Endothelial cell (in vitro differentiated cells): Measurements from ENCODE around the gene CACNA2D4. TPM values are rescaled to one million over a fixed set of nuclear protein-coding genes. Genes with fewer than 3 reads are reported as not detected.

Source experiments
- DNase-seq: peaks from one replicate; pipeline ENCODE4 v3.0.0; 2021; ENCODE audit warnings: low spot score
- H3K27ac Mint-ChIP-seq: one replicate; pipeline ENCODE4 v1.8.0; 2021; ENCODE audit warnings: mixed read lengths, inconsistent platforms; ENCODE audit not compliant: unreplicated experiment
- H3K27me3 Mint-ChIP-seq: one replicate; pipeline ENCODE4 v1.8.0; 2021; ENCODE audit warnings: mild to moderate bottlenecking, moderate library complexity, mixed read lengths, inconsistent platforms; ENCODE audit not compliant: unreplicated experiment
- H3K36me3 Mint-ChIP-seq: one replicate; pipeline ENCODE4 v1.8.0; 2021; ENCODE audit warnings: mild to moderate bottlenecking, low read depth, mixed read lengths, inconsistent platforms; ENCODE audit not compliant: unreplicated experiment
- H3K4me1 Mint-ChIP-seq: one replicate; pipeline ENCODE4 v1.8.0; 2021; ENCODE audit warnings: mild to moderate bottlenecking, mixed read lengths, inconsistent platforms; ENCODE audit not compliant: unreplicated experiment
- H3K4me3 Mint-ChIP-seq: one replicate; pipeline ENCODE4 v1.8.0; 2021; ENCODE audit warnings: mild to moderate bottlenecking, mixed read lengths, inconsistent platforms; ENCODE audit not compliant: unreplicated experiment
- H3K9me3 Mint-ChIP-seq: one replicate; pipeline ENCODE4 v1.8.0; 2021; ENCODE audit warnings: mixed read lengths, inconsistent platforms; ENCODE audit not compliant: unreplicated experiment
- total RNA-seq: library from RNA; stranded (reverse); fragmentation: NEBNext Ultra II Directional; extraction: Animal tissue kit (Norgen Biotek cat#: 25700); gene quantifications from one replicate; pipeline ENCODE4 v1.2.1, GENCODE V29; 2021; ENCODE audit not compliant: unreplicated experiment
- TF ChIP-seq, protein P1 (sequence below): fragments of 200-600 bp; sonication (generic); IDR thresholded peaks from one replicate; pipeline ENCODE4 v1.5.0; 2021; ENCODE audit warnings: antibody characterized with exemption; ENCODE audit not compliant: unreplicated experiment

CACNA2D4 gene
- total RNA-seq, 1 donor from 2014 or later, result 0.28 TPM

- H3K27ac Mint-ChIP-seq, result no peak overlapping the region
- H3K9me3 Mint-ChIP-seq, result no peaks in the 10 kb centered on the region
- H3K36me3 Mint-ChIP-seq, result no peaks in the 10 kb centered on the region
- H3K4me1 Mint-ChIP-seq, result no peaks in the 10 kb centered on the region
- no peak overlapping the region for H3K4me3 Mint-ChIP-seq
- H3K27me3 Mint-ChIP-seq, result peaks cover 7% of the 10 kb centered on the region
- TF ChIP-seq, protein P1, sequence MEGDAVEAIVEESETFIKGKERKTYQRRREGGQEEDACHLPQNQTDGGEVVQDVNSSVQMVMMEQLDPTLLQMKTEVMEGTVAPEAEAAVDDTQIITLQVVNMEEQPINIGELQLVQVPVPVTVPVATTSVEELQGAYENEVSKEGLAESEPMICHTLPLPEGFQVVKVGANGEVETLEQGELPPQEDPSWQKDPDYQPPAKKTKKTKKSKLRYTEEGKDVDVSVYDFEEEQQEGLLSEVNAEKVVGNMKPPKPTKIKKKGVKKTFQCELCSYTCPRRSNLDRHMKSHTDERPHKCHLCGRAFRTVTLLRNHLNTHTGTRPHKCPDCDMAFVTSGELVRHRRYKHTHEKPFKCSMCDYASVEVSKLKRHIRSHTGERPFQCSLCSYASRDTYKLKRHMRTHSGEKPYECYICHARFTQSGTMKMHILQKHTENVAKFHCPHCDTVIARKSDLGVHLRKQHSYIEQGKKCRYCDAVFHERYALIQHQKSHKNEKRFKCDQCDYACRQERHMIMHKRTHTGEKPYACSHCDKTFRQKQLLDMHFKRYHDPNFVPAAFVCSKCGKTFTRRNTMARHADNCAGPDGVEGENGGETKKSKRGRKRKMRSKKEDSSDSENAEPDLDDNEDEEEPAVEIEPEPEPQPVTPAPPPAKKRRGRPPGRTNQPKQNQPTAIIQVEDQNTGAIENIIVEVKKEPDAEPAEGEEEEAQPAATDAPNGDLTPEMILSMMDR, result no peak
- DNase-seq, result no peak
These were observed 84.1 kb downstream of the CACNA2D4 start for GRCh38 chr12:1834186-1834925.

DNA sequence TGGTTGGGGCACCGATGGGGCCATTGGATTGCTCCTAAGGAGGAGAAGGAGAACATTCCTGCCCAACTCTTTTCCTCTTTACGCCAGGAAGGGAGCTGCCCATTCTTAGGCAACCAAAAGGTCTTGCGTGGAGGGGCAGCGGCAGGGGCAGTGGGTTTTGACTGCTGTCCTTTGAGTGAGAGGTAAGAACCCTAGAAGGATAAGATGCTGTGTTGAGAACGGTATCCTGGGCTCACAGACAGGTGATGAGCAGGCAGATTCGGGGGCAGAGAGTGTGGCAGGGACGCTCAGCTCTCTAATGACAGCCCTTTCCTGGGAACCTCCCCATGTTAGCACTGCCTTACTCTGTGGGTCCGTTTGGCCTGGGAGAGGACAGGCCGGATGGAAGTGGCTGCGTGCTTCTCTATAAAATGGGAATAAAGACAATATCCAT lies 84.8 kb downstream of the CACNA2D4 start:
- no peak overlapping the region for H3K4me3 Mint-ChIP-seq
- H3K27me3 Mint-ChIP-seq, result peaks cover 7% of the 10 kb centered on the region
- no peak overlapping the region for H3K27ac Mint-ChIP-seq
- TF ChIP-seq, protein P1, result no peak
- H3K4me1 Mint-ChIP-seq, result no peaks in the 10 kb centered on the region
- no peaks in the 10 kb centered on the region for H3K9me3 Mint-ChIP-seq
- DNase-seq, result no peak
- H3K36me3 Mint-ChIP-seq, result no peaks in the 10 kb centered on the region

GRCh38 chr12:1832801-1833595 lies 85.5 kb downstream of the CACNA2D4 start:
- TF ChIP-seq, protein P1, result no peak
- no peaks in the 10 kb centered on the region for H3K9me3 Mint-ChIP-seq
- no peak overlapping the region for H3K4me3 Mint-ChIP-seq
- H3K27me3 Mint-ChIP-seq, result peaks cover 7% of the 10 kb centered on the region
- no peaks in the 10 kb centered on the region for H3K36me3 Mint-ChIP-seq
- no peak for DNase-seq
- H3K4me1 Mint-ChIP-seq, result no peaks in the 10 kb centered on the region
- H3K27ac Mint-ChIP-seq, result no peak overlapping the region

DNA sequence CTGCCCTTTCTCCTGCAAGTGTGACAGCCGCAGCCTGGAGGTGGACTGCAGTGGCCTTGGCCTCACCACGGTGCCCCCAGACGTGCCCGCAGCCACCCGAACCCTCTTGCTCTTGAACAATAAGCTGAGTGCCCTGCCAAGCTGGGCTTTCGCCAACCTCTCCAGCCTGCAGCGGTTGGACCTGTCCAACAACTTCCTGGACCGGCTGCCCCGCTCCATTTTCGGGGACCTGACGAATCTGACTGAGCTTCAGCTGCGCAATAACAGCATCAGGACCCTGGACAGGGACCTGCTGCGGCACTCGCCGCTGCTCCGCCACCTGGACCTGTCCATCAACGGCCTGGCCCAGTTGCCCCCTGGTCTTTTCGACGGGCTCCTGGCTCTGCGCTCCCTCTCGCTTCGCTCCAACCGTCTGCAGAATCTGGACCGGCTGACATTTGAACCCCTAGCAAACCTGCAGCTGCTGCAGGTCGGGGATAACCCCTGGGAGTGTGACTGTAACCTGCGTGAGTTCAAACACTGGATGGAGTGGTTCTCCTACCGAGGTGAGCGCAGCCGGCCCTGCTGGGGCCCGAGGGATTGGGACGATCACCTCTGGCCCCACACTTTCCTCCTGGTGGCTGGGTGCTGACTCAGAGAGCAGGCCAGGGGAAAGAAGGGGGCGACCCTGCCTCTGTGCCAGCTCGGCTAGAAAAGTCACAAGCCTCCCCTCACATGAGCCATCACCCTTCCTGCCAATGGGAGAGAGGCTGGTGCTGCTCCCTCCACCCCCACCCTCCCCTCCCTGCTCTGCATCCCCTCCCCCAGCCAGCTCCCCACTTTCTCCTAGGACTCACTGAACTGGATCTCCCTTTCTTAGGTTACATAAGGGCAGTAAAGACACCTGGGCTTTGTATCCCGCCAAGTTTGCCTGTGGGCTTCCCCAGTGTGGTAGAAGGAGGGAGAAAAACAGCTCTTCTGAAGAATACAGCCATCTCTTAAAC lies 87.2 kb downstream of the CACNA2D4 start:
- no peaks in the 10 kb centered on the region for H3K36me3 Mint-ChIP-seq
- H3K27ac Mint-ChIP-seq, result no peak overlapping the region
- TF ChIP-seq, protein P1, result no peak
- no peak overlapping the region for H3K4me3 Mint-ChIP-seq
- no peaks in the 10 kb centered on the region for H3K9me3 Mint-ChIP-seq
- H3K27me3 Mint-ChIP-seq, result peaks cover 4% of the 10 kb centered on the region
- H3K4me1 Mint-ChIP-seq, result no peaks in the 10 kb centered on the region
- peak; percentile 79 for DNase-seq
